HEK293 (cell line): ENCODE results near the gene TRIM27.

Experiments
- CTCF ChIA-PET: fragments of 350-600 bp; formaldehyde crosslinking; extraction: SDS; loops from one replicate; lab custom pipeline; 2021; ENCODE audit warnings: antibody characterized with exemption; lab: Yijun Ruan, JAX
- POLR2A ChIA-PET: fragments of 300-600 bp; formaldehyde crosslinking; extraction: SDS; loops from one replicate; lab custom pipeline; 2020; ENCODE audit warnings: antibody characterized with exemption, inconsistent platforms; lab: Yijun Ruan, JAX
- H3K27ac ChIP-seq: fragments of 200-500 bp; sonication (Bioruptor generic); 2 replicates; pipeline ENCODE4 v1.5.1; 2014; ENCODE audit warnings: low read depth, low read length, control low read depth, inconsistent platforms; ENCODE audit errors: extremely low read depth
- H3K36me3 ChIP-seq, 2 experiments: fragments of 200-500 bp in 1 of 2; sonication (Bioruptor generic) in 1 of 2; 1 replicate in 1 of 2; 2 replicates in 1 of 2; pipeline ENCODE4 v1.5.1; 2014 to 2017; ENCODE audit warnings: inconsistent platforms in 2 of 2, low read length in 2 of 2; ENCODE audit not compliant: control insufficient read depth in 2 of 2, insufficient read depth in 1 of 2
- H3K4me1 ChIP-seq: fragments of 200-500 bp; sonication (Bioruptor generic); 2 replicates; pipeline ENCODE4 v1.5.1; 2014; ENCODE audit warnings: mild to moderate bottlenecking, low read length, inconsistent platforms; ENCODE audit not compliant: control insufficient read depth, insufficient read depth
- H3K4me3 ChIP-seq: 2 replicates; pipeline ENCODE4 v1.5.1; 2011; ENCODE audit warnings: low read depth, mild to moderate bottlenecking, control low read depth, low read length, moderate library complexity
- H3K9me3 ChIP-seq: fragments of 200-500 bp; sonication (Bioruptor generic); 2 replicates; pipeline ENCODE4 v1.5.1; 2014; ENCODE audit warnings: low read depth, low read length, inconsistent platforms; ENCODE audit not compliant: control insufficient read depth, insufficient read depth
- HOXC10 ChIP-seq: sonication (generic); formaldehyde crosslinking; IDR thresholded peaks from 2 replicates; pipeline ENCODE4 v1.8.1; 2023; ENCODE audit warnings: mild to moderate bottlenecking, missing genetic modification reagents
- KLF1 ChIP-seq: fragments of 450-650 bp; formaldehyde crosslinking; IDR thresholded peaks from 2 replicates; pipeline ENCODE4 v1.5.1; 2016; ENCODE audit warnings: missing biosample characterization, missing genetic modification characterization
- PRDM2 ChIP-seq: fragments of 450-650 bp; formaldehyde crosslinking; IDR thresholded peaks from 2 replicates; pipeline ENCODE4 v1.5.1; 2016; ENCODE audit warnings: missing biosample characterization, missing genetic modification characterization, borderline replicate concordance
- SCRT1 ChIP-seq: fragments of 450-650 bp; formaldehyde crosslinking; IDR thresholded peaks from 2 replicates; pipeline ENCODE4 v1.5.1; 2016; ENCODE audit warnings: missing biosample characterization, missing genetic modification characterization, borderline replicate concordance
- SP3 ChIP-seq: fragments of 450-650 bp; formaldehyde crosslinking; IDR thresholded peaks from 2 replicates; pipeline ENCODE4 v1.5.1; 2016; ENCODE audit warnings: missing biosample characterization, missing genetic modification characterization
- SP7 ChIP-seq: fragments of 450-650 bp; formaldehyde crosslinking; IDR thresholded peaks from 2 replicates; pipeline ENCODE4 v1.5.1; 2016; ENCODE audit warnings: missing biosample characterization, missing genetic modification characterization
- YY1 ChIP-seq: fragments of 450-650 bp; formaldehyde crosslinking; IDR thresholded peaks from 2 replicates; pipeline ENCODE4 v1.5.1; 2018; ENCODE audit warnings: missing biosample characterization, missing genetic modification characterization
- ZBTB26 ChIP-seq: fragments of 450-650 bp; formaldehyde crosslinking; optimal IDR thresholded peaks from 2 replicates; pipeline ENCODE3; 2016; ENCODE audit warnings: missing biosample characterization, mild to moderate bottlenecking, missing genetic modification characterization
- ZBTB48 ChIP-seq: fragments of 450-650 bp; formaldehyde crosslinking; IDR thresholded peaks from 2 replicates; pipeline ENCODE4 v1.5.1; 2016; ENCODE audit warnings: missing biosample characterization, missing genetic modification characterization
- ZFHX2 ChIP-seq: fragments of 450-650 bp; formaldehyde crosslinking; conservative IDR thresholded peaks from 2 replicates; pipeline ENCODE4 v1.5.1; 2016; ENCODE audit warnings: missing biosample characterization, missing genetic modification characterization
- ZFP37 ChIP-seq: fragments of 450-650 bp; formaldehyde crosslinking; IDR thresholded peaks from 2 replicates; pipeline ENCODE4 v1.5.1; 2016; ENCODE audit warnings: missing biosample characterization, missing genetic modification characterization
- ZIC2 ChIP-seq: fragments of 450-650 bp; formaldehyde crosslinking; IDR thresholded peaks from 2 replicates; pipeline ENCODE4 v1.5.1; 2016; ENCODE audit warnings: missing biosample characterization, missing genetic modification characterization
- ZNF121 ChIP-seq: fragments of 450-650 bp; formaldehyde crosslinking; IDR thresholded peaks from 2 replicates; pipeline ENCODE4 v1.5.1; 2016; ENCODE audit warnings: missing biosample characterization, missing genetic modification characterization
- ZNF341 ChIP-seq: fragments of 450-650 bp; formaldehyde crosslinking; IDR thresholded peaks from 2 replicates; pipeline ENCODE4; 2016; ENCODE audit warnings: low read depth, missing biosample characterization, missing genetic modification characterization
- ZNF560 ChIP-seq: fragments of 450-650 bp; formaldehyde crosslinking; IDR thresholded peaks from 2 replicates; pipeline ENCODE4 v1.5.1; 2017; ENCODE audit warnings: missing biosample characterization, missing genetic modification characterization, borderline replicate concordance
- ZNF692 ChIP-seq: fragments of 450-650 bp; formaldehyde crosslinking; IDR thresholded peaks from 2 replicates; pipeline ENCODE4 v1.5.1; 2016; ENCODE audit warnings: missing biosample characterization, missing genetic modification characterization
- ZNF76 ChIP-seq: fragments of 450-650 bp; formaldehyde crosslinking; IDR thresholded peaks from 2 replicates; pipeline ENCODE4; 2016; ENCODE audit warnings: low read depth, missing biosample characterization, missing genetic modification characterization, borderline replicate concordance
- ZSCAN16 ChIP-seq: fragments of 450-650 bp; formaldehyde crosslinking; IDR thresholded peaks from 2 replicates; pipeline ENCODE4 v1.5.1; 2016; ENCODE audit warnings: missing biosample characterization, missing genetic modification characterization
- TF ChIP-seq, protein P1 (sequence below): sonication (generic); formaldehyde crosslinking; IDR thresholded peaks from 2 replicates; pipeline ENCODE4 v1.8.1; 2022; ENCODE audit warnings: mild to moderate bottlenecking, moderate library complexity, missing genetic modification reagents
- TF ChIP-seq, protein P2 (sequence below): fragments of 450-650 bp; formaldehyde crosslinking; IDR thresholded peaks from 2 replicates; pipeline ENCODE4 v1.5.1; 2016; ENCODE audit warnings: missing biosample characterization, missing genetic modification characterization
- TF ChIP-seq, protein P3 (sequence below): fragments of 450-650 bp; formaldehyde crosslinking; IDR thresholded peaks from 2 replicates; pipeline ENCODE4 v1.5.1; 2017; ENCODE audit warnings: missing biosample characterization, missing genetic modification characterization

The TRIM27 gene

GRCh38 chr6:28923318-28924102 lies at the start of gene TRIM27:
TSS of gene TRIM27 (minus strand) at chr6:28923985. CDS start at chr6:28923632, 353 bp downstream.
- ChIA-PET POLR2A (interaction anchor here (0.6 to 2.5 kb wide), 32 partner anchors 8 to 234 kb away, joined by 3 to 29 read pairs (median 4); no protein-coding TSS in a partner anchor), CTCF (interaction anchor here (0.5 to 2.5 kb wide), 8 partner anchors 8 to 437 kb away, joined by 3 to 11 read pairs (median 4); no protein-coding TSS in a partner anchor)
- no peaks in the 10 kb centered on the region for H3K9me3 ChIP-seq
- H3K36me3 ChIP-seq, result peaks cover 23 to 40% of the 10 kb centered on the region in 2 experiments
- peaks cover 4% of the 10 kb centered on the region; the same call in 1 of the 2 replicates for H3K4me1 ChIP-seq
- H3K4me3 ChIP-seq, result peak within 1 kb of the TSS; percentile 49
- H3K27ac ChIP-seq, result peak within 1 kb of the TSS; percentile 77
- TF ChIP-seq KLF1, result peak; percentile 14; the same call in 1 of the 2 replicates
- 0 out of 2 replicates have a peak, but pooled peaks have one; percentile 77 for TF ChIP-seq HOXC10
- TF ChIP-seq, protein P1, sequence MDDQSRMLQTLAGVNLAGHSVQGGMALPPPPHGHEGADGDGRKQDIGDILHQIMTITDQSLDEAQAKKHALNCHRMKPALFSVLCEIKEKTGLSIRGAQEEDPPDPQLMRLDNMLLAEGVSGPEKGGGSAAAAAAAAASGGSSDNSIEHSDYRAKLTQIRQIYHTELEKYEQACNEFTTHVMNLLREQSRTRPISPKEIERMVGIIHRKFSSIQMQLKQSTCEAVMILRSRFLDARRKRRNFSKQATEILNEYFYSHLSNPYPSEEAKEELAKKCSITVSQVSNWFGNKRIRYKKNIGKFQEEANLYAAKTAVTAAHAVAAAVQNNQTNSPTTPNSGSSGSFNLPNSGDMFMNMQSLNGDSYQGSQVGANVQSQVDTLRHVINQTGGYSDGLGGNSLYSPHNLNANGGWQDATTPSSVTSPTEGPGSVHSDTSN, result peak; percentile 40
- TF ChIP-seq SP7 (tag by site-specific recombination), result peak; percentile 65; the same call in 1 of the 2 replicates
- peak; percentile 51 for TF ChIP-seq YY1 (tag by site-specific recombination)
- 0 out of 2 replicates have a peak, but pooled peaks have one; percentile 36 for TF ChIP-seq ZIC2
- TF ChIP-seq ZFHX2 (tag by site-specific recombination), result 0 out of 2 replicates have a peak, but pooled peaks have one; percentile 26
- peak; percentile 90 for TF ChIP-seq SP3 (tag by site-specific recombination)
- TF ChIP-seq ZNF560 (tag by site-specific recombination), result no peak
- 0 out of 2 replicates have a peak, but pooled peaks have one; percentile 15 for TF ChIP-seq ZBTB48 (tag by site-specific recombination)
- no peak for TF ChIP-seq ZNF121 (tag by site-specific recombination)
- TF ChIP-seq ZBTB26 (tag by site-specific recombination), result peak; percentile 99
- 0 out of 2 replicates have a peak, but pooled peaks have one; percentile 39 for TF ChIP-seq ZNF692 (tag by site-specific recombination)
- peak; percentile 65 for TF ChIP-seq ZNF341
- TF ChIP-seq SCRT1 (tag by site-specific recombination), result peak; percentile 66
- TF ChIP-seq, protein P2, sequence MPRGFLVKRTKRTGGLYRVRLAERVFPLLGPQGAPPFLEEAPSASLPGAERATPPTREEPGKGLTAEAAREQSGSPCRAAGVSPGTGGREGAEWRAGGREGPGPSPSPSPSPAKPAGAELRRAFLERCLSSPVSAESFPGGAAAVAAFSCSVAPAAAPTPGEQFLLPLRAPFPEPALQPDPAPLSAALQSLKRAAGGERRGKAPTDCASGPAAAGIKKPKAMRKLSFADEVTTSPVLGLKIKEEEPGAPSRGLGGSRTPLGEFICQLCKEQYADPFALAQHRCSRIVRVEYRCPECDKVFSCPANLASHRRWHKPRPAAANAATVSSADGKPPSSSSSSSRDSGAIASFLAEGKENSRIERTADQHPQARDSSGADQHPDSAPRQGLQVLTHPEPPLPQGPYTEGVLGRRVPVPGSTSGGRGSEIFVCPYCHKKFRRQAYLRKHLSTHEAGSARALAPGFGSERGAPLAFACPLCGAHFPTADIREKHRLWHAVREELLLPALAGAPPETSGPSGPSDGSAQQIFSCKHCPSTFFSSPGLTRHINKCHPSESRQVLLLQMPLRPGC (tag by site-specific recombination), result peak; percentile 34; the same call in 1 of the 2 replicates
- TF ChIP-seq ZFP37 (tag by site-specific recombination), result peak; percentile 77; the same call in 1 of the 2 replicates
- no peak; the same call in 1 of the 2 replicates for TF ChIP-seq PRDM2
- peak; percentile 86; the same call in 1 of the 2 replicates for TF ChIP-seq ZNF76
- TF ChIP-seq, protein P3, sequence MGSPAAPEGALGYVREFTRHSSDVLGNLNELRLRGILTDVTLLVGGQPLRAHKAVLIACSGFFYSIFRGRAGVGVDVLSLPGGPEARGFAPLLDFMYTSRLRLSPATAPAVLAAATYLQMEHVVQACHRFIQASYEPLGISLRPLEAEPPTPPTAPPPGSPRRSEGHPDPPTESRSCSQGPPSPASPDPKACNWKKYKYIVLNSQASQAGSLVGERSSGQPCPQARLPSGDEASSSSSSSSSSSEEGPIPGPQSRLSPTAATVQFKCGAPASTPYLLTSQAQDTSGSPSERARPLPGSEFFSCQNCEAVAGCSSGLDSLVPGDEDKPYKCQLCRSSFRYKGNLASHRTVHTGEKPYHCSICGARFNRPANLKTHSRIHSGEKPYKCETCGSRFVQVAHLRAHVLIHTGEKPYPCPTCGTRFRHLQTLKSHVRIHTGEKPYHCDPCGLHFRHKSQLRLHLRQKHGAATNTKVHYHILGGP (tag by site-specific recombination), result no peak
- peak; percentile 28; the same call in 1 of the 2 replicates for TF ChIP-seq ZSCAN16 (tag by site-specific recombination)
